Measurements from ENCODE around the gene PROX1. TPM values are rescaled to one million over a fixed set of nuclear protein-coding genes. Genes with fewer than 3 reads are reported as not detected.

The PROX1 gene
- total and polyA plus RNA-seq, 2 donors (not counting 1 experiment from before 2014, with no cell fraction given), result 0.24 to 3.8 TPM

DNA sequence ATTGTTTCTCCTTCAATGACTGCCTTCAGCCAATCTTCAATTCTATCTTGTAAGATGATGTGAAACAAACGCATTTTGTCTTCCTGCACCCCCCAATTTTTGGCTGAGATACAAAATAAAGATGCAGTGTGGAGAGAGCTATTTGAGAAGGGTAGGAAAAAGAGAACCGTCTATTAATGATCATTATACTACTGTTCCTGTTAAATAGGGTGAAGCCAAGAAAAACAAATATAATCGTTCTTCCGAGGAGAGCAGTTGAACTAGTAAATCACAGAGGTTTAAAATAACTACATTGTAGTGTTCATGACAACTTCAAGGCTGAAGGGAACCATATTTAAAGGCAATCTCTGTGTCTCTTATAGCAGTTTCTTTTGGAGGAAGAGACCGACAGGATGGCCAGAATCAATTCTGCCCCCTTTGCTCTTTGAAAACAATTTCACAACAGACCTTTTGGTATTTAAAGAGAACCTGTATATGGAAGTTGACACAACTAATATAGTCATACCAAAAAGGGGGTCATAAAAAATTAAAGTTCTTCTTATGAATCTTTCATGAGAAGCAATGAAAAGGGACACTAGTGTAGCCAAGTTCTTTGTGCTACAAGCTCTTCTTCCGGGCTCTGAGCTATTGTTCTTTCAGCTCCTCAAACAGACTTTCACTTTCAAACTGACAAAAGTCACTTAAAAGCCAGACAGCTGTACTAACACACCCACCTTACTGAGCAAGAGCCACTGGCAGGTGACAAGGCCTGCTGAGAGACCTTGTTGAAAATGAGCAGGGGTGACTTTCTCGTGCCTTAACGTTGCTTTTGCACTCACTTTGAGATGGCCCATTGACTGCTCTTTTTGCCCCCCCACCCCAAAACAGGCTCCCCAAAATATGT, 30.9 kb downstream of the PROX1 start:
- H3K27ac ChIP-seq (ENCODE audit: low read length in 2 of 2), result no peak overlapping the region
- WGBS (ENCODE audit: insufficient coverage), result 69% methylated on average over 3 of the region's 8 CpGs
- intact Hi-C loops (cut with micrococcal nuclease), result no loop called here
- no peak overlapping the region for H3K9ac ChIP-seq (ENCODE audit: low read length)
- H3K27me3 ChIP-seq (replicated peaks in 1 of 4; ENCODE audit: control extremely low read depth in 1 of 4, control insufficient read depth in 3 of 4, insufficient read depth in 4 of 4, low read length in 3 of 4), result no peaks in the 10 kb centered on the region
- H3K4me3 ChIP-seq (ENCODE audit: control extremely low read depth in 1 of 5, extremely low read depth in 1 of 5, insufficient read depth in 1 of 5, low read depth in 2 of 5, low read length in 4 of 5), result no peak overlapping the region
- no peaks in the 10 kb centered on the region for H3K4me1 Mint-ChIP-seq
- no peak overlapping the region for H2AFZ ChIP-seq (ENCODE audit: insufficient read depth, low read depth, low read length, poor library complexity, severe bottlenecking)
- no peaks in the 10 kb centered on the region for H3K9me3 Mint-ChIP-seq (ENCODE audit: insufficient read depth)
- no peak overlapping the region for H3K4me2 ChIP-seq (replicated peaks; ENCODE audit: low read depth, low read length, poor library complexity, severe bottlenecking)
- H3K36me3 ChIP-seq (replicated peaks in 1 of 2; ENCODE audit: control extremely low read depth in 1 of 2, control insufficient read depth in 1 of 2, extremely low read depth in 1 of 2, insufficient read depth in 2 of 2, low read length in 1 of 2), result no peaks in the 10 kb centered on the region
- no peak overlapping the region for H3K27ac Mint-ChIP-seq
- no peak overlapping the region for H3K4me3 Mint-ChIP-seq
- no peak for ATAC-seq (ENCODE audit: low read depth)
- no peaks in the 10 kb centered on the region for H3K79me2 ChIP-seq (ENCODE audit: control insufficient read depth, insufficient read depth, low read length)
- no peaks in the 10 kb centered on the region for H4K20me1 ChIP-seq (ENCODE audit: control insufficient read depth, insufficient read depth, low read length, poor library complexity, severe bottlenecking)
- H3K27me3 Mint-ChIP-seq, result no peaks in the 10 kb centered on the region
- TF ChIP-seq, protein P1, sequence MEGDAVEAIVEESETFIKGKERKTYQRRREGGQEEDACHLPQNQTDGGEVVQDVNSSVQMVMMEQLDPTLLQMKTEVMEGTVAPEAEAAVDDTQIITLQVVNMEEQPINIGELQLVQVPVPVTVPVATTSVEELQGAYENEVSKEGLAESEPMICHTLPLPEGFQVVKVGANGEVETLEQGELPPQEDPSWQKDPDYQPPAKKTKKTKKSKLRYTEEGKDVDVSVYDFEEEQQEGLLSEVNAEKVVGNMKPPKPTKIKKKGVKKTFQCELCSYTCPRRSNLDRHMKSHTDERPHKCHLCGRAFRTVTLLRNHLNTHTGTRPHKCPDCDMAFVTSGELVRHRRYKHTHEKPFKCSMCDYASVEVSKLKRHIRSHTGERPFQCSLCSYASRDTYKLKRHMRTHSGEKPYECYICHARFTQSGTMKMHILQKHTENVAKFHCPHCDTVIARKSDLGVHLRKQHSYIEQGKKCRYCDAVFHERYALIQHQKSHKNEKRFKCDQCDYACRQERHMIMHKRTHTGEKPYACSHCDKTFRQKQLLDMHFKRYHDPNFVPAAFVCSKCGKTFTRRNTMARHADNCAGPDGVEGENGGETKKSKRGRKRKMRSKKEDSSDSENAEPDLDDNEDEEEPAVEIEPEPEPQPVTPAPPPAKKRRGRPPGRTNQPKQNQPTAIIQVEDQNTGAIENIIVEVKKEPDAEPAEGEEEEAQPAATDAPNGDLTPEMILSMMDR (IDR thresholded peaks at IDR 0.05), result no peak
- no peak for TF ChIP-seq EZH2 (IDR thresholded peaks at IDR 0.05; ENCODE audit: borderline replicate concordance, insufficient read depth, low read depth, low read length, poor library complexity, severe bottlenecking)
- DNase-seq, result no peak
- POLR2A ChIA-PET, result interaction anchor here (0.5 kb wide), 1 partner anchor 11 kb away, joined by 3 read pairs; no protein-coding TSS in a partner anchor
- no peaks in the 10 kb centered on the region for H3K4me1 ChIP-seq (ENCODE audit: control insufficient read depth in 2 of 2, insufficient read depth in 2 of 2, low read length in 2 of 2)
- H3K9me3 ChIP-seq (ENCODE audit: control extremely low read depth in 1 of 3, control insufficient read depth in 2 of 3, insufficient read depth in 1 of 3, low read length in 2 of 3), result peaks cover 0 to 3% (median 0%) of the 10 kb centered on the region in 3 donors
- CTCF ChIA-PET, result no interaction called here

DNA sequence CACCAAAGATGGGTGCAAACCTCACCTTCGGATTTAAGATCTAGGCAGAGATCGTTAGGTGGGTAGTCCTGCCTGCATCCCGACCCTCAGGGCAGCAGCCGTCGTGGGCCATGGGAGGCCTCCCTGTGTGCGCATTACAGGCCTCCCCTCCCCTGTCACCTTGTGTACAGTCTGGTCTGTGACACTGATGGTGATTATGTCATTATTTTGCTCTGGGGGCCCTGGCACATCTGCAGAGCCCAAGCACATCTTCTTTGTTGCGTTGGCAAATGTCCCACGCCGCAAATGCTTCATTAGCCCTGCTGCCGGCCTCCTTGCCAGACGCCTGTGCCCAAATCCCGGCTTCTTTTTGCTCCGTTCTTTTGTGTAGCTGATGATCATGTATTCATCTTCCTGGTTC, 31.7 kb downstream of the PROX1 start:
- WGBS (ENCODE audit: insufficient coverage), result 91% methylated on average over 12 of the region's 13 CpGs
- CTCF ChIA-PET, result no interaction called here
- no peak for ATAC-seq (ENCODE audit: low read depth)

More for the DNA sequence above, 31.7 kb downstream of the PROX1 start:
- POLR2A ChIA-PET, result no interaction called here
- no peaks in the 10 kb centered on the region for H3K36me3 ChIP-seq (replicated peaks in 1 of 2; ENCODE audit: control extremely low read depth in 1 of 2, control insufficient read depth in 1 of 2, extremely low read depth in 1 of 2, insufficient read depth in 2 of 2, low read length in 1 of 2)
- Mint-ChIP-seq H3K27me3 (no peaks in the 10 kb centered on the region), H3K4me3 (no peak overlapping the region), H3K9me3 (ENCODE audit: insufficient read depth) (no peaks in the 10 kb centered on the region), H3K4me1 (no peaks in the 10 kb centered on the region), H3K27ac (no peak overlapping the region)
- H3K79me2 ChIP-seq (ENCODE audit: control insufficient read depth, insufficient read depth, low read length), result no peaks in the 10 kb centered on the region
- H3K4me2 ChIP-seq (replicated peaks; ENCODE audit: low read depth, low read length, poor library complexity, severe bottlenecking), result no peak overlapping the region
- no peak overlapping the region for H2AFZ ChIP-seq (ENCODE audit: insufficient read depth, low read depth, low read length, poor library complexity, severe bottlenecking)
- no peak overlapping the region for H3K9ac ChIP-seq (ENCODE audit: low read length)
- no peaks in the 10 kb centered on the region for H4K20me1 ChIP-seq (ENCODE audit: control insufficient read depth, insufficient read depth, low read length, poor library complexity, severe bottlenecking)
- H3K27me3 ChIP-seq (replicated peaks in 1 of 4; ENCODE audit: control extremely low read depth in 1 of 4, control insufficient read depth in 3 of 4, insufficient read depth in 4 of 4, low read length in 3 of 4), result no peaks in the 10 kb centered on the region
- no peak overlapping the region for H3K27ac ChIP-seq (ENCODE audit: low read length in 2 of 2)
- peaks cover 0 to 3% (median 0%) of the 10 kb centered on the region in 3 donors for H3K9me3 ChIP-seq (ENCODE audit: control extremely low read depth in 1 of 3, control insufficient read depth in 2 of 3, insufficient read depth in 1 of 3, low read length in 2 of 3)
- TF ChIP-seq EZH2 (IDR thresholded peaks at IDR 0.05; ENCODE audit: borderline replicate concordance, insufficient read depth, low read depth, low read length, poor library complexity, severe bottlenecking), result no peak
- TF ChIP-seq, protein P1 (IDR thresholded peaks at IDR 0.05), result no peak
- no peak for DNase-seq
- no peaks in the 10 kb centered on the region for H3K4me1 ChIP-seq (ENCODE audit: control insufficient read depth in 2 of 2, insufficient read depth in 2 of 2, low read length in 2 of 2)
- intact Hi-C loops (cut with micrococcal nuclease), result no loop called here
- no peak overlapping the region for H3K4me3 ChIP-seq (ENCODE audit: control extremely low read depth in 1 of 5, extremely low read depth in 1 of 5, insufficient read depth in 1 of 5, low read depth in 2 of 5, low read length in 4 of 5)

Data from B cell (primary cell).